ENCODE measurements around the gene HS3ST3B1.
A peak's percentile ranks its signal among the peaks of the same experiment; 100 is the strongest.

The HS3ST3B1 gene

DNA sequence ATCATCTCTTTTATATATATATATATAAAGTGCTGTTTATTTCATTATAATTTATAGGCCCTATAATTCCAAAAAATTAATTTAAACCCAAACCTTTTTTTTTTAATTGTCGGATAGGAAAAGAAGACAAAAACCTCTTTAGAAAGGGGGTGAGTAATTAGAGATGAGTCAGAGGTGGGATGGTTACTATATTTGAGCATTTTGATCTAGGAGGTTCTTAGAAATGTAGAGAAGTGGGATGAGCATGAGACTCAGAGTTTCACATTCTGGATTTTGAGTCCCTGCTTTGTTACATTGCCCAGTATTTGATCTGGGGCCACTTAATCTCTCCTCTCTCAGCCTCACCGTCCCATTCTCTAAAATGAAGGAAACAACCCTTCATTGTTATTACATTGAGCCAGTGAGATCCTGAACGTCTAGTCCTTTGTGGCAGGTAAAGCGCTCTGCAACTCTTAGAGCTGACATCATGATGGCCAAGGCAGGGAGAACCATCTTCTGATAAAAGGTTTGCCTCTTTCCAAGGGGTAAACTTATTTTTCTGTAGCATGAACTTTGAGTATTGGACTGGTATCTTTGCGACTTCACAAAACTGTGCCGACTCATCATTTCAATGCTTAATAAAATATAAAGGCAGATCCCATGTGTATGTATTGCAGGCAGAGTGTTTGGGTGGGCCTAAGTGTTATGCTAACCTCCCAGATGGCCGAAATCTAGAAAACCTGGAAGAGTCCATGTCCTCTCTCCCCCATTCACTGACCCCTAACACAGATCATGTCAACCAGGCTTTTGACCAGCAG is 21.3 kb downstream of the HS3ST3B1 start:
- no peak for DNase-seq

DNA sequence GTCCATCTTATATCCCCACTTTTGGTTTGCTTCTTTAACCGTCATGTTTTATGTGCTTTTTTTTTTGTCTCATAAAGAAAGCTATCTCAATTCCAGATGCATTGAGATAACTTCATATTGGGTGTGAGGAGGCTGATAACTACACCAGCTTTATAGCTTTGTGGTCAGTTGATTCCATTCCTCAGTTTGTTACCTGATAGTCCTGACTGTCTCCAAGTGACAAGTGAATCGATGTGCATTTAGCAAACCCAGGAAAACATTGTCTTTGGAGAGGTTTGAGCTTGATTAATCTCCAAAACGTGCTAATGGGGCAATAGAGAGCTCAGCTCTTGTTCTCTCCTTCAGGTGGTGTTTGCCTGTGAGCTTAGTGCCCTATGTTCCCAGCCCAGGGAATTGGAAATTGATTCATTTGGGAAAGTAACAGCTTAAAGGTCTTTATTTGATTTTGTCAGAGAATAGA is 22.7 kb downstream of the HS3ST3B1 start:
- no peak for DNase-seq

DNA sequence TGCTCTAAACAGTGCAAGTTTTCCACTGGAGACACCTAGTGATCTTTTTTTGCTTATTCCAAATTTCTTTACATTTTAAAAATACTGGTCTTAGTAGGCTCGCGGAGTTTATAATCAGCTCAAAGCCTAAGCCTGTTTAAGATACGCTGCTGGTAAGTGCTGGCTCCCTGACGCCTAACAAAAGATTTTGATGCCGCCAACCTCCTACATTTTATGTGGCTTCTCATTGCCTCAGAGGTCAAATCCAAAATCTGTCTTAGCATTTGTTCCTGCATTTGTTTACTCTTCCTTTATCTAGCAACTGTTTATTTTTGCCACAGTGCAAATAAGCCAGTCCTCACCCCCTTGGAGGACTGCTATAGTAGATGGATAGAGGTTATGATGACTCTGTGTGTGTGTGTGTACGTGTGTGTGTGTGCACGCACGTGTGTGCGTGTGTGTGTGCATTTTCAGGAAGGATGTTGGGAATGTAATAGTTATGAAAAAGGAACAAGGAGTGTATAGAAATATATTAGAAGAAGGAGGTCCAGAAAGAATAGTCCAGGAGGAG is 24.8 kb downstream of the HS3ST3B1 start:
- DNase-seq, result no peak

DNA sequence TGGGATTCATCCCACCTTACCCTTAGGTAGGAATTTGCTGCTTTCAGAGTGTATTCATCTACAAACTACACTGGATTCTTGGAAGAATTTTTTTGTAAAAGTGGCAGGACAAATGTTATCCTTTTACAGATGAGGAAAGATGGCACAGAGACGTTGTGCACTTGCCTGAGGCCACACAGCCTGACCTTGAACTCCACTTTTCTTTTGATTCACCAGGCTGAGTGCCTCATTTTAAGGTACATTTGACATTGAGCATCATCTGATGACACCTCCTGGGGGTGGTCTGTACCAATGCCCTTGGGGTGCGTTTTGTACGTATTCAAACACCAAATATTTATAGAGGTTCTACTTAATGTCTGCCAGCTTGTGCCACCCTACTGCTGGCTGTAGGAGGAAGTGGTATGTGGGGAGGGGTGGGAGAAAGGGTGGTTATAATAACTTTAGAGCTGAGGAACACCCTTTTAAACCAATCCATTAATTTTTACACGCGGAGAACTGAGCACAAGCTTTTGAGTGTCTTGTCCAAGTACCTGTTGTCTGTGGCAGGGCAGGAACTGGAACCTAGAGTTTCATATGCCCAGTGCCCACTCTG is 29.1 kb downstream of the HS3ST3B1 start:
- peak; percentile 21 for DNase-seq

DNA sequence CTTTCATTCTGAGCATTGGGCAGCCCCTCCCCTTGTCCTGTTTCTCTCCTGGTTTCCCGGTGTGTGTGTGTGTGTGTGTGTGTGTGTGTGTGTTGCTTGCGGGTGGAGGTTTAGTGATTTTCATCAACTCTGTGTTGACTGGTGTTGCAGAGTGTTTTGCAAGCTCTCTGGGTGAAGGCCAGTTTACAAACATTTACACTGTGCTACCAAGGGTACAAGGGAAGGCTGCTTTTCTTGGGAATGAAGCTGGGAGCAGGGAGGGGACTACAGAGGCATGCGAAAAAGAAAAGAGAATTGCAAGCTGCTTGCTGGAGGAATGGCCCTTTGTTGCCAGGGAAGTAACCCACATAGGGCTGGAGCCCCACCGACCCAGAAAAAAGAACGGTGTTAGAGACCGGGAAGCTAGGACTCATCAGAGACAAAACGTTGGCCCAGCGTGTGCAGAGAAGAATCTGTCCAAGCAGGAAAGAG is 29.6 kb downstream of the HS3ST3B1 start:
- DNase-seq, result no peak

DNA sequence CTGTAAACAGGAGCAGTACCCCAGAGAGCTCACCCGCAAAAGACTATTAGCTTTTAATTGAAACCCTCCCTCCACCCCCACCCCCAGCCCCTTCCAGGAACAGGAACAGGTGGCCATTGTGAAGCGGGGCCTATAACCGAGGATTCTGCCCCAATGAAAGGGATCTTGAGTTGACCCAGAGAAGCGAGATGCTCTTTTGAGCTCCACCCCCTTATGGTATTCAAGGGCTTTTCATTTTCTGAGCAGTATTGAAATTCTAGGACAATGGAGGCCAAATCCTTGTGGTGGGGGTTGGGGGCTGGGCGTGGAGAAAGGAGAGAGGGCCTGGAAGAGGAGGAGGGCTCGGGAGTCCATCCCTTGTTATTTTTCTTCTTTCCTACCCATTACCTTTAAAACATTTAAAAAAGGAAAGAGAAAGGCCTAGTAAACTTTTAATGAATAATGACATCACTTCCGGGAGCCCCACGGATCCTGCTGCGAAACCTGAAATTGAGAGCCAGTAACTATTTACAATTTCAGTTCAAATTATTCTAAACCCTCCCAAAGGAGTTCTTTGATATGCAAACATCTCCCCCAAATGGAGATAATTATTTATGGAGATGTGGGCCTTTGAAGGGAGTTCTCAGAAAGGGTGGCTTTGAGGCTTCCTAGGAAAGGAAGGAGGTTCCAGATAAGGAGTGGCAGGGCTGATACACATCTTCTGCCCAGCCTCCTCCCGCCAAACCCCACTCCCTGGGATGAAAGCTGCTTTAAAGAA is 30.5 kb downstream of the HS3ST3B1 start:
- DNase-seq, result peak; percentile 38

DNA sequence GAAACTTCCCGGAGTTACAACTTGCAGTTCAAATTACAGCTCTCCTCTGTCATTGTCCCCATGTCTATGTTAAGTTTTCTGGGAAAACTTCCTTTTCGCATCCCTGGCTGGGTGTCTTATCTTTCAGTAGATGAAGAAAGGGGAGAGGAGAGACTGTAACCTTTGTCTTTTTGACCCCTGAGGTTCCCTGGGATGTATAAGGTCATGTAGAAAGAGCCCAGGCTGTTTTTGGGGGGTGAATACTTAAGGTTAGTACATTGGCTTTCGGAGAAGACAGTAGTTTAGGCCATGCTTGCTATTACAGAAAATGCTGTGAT is 31.1 kb downstream of the HS3ST3B1 start:
- no peak for DNase-seq

DNA sequence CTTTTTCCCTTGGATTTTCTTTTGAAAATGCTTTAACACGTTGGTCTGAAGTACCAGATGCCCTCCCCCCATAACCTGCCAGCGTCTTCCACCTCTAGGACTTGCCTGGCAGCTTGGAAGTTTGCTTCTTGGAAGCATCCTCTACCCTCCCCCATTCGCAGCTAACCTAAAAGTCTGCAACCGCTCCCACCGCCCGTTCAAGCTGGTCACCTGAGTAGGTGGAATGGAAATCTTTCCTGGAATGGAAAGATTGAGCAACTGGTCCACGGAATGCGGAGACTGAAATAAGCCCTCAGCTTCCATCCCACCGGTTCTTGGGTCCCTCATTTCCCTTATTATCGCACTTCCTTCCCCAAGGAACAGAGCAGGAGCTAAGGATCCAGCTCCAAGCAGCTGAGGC is 31.4 kb downstream of the HS3ST3B1 start:
- DNase-seq, result no peak

DNA sequence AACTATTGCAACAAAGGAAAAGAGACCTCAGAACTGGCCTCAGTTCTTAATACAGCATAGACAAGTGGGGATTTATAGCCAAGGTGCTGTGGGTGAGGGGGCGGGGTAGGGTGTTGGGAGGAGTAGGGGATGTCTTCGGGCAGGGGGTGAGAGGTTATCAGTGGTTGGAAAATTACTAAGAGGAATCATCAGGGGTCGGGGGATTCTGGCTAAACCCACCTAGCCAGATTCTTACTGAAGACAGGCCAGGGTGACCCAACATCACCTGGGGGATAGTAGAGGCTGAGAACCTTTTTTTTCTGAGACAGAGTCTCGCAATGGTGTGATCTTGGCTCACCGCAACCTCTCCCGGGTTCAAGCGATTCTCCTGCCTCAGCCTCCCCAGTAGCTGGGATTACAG is 32.6 kb downstream of the HS3ST3B1 start:
- no peak for DNase-seq

DNA sequence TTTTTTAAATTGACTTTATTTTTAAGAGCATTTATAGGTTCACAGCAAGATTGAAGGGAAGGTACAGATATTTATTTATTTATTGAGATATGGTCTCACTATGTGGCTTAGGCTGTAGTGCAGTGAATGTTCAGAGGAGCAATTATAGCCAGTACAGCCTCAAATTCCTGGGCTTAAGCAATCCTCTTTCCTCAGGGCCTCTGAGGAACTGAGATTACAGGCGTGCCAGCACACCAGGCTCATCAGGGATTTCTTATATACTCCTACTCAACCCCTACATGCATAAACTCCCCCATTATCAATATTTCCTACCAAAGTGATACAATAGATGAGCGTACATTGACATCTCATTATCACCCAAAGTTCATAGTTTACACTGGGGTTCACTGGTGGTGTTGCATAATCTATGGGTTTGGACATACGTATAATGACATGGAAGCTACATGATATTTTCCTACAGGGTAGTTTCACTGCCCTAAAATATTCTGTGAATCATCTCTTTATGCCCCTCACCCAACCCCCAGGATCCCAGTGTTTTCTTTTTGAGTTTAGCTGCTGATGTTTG is 33.5 kb downstream of the HS3ST3B1 start:
- no peak for DNase-seq

DNA sequence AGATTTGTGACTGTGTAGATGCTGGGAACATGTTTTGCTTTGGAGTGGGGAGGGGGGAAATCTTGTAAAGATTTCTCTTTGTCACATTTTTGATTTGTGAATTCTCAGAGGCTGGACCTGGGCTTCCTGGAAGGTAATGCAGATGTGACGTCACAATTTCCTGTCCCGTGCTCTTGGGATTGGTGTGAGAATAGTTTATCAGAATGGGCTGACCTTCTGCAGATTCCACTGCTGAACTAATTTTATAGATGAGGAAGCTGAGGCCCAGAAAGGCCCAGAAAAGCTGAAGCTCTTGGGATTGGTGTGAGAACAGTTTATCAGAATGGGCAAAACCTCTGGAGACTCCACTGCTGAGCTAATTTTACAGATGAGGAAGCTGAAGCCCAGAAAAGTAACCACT is 34.0 kb downstream of the HS3ST3B1 start:
- DNase-seq, result peak; percentile 39

DNA sequence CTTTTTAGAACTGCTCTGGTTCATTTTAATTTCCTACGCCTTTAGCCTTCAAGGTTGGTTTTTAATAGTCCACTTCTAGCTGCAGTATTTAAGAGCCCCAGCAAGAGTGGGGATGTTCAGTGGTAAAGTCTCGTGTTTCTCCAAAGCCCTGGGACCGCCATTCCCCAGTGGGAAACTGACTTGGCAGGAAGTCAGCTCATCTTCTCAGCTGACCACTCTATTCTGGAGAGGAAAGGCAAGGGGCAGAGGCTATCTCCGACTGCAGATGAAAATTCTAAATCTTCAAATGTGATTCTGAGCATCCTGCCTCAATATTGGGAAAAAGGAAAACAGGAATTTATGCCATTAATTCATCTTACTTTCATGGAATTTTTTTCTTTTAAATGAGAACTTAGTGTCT is 35.5 kb downstream of the HS3ST3B1 start:
- DNase-seq, result no peak

DNA sequence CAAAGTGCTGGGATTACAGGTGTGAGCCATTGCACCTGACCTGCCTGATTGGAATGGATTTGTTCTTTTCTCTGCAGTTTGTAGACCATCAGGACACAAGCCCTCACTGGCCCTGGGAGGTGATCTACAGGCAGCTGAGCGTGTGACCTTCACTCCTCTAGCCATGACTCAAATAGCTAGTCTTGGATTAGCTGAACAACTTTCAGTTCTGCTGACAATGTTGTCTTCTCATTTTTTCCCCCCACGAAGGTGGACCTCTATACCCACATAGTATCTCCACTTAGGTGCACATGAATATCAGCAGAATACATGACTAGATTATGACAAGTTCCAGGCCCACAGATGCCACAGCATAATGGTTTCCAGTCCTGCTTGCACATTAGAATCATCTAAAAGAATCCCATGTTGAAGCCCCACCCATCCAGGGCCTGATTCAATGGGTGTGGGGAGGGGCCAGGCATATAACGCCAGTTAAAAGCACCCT is 36.8 kb downstream of the HS3ST3B1 start:
- no peak for DNase-seq

DNA sequence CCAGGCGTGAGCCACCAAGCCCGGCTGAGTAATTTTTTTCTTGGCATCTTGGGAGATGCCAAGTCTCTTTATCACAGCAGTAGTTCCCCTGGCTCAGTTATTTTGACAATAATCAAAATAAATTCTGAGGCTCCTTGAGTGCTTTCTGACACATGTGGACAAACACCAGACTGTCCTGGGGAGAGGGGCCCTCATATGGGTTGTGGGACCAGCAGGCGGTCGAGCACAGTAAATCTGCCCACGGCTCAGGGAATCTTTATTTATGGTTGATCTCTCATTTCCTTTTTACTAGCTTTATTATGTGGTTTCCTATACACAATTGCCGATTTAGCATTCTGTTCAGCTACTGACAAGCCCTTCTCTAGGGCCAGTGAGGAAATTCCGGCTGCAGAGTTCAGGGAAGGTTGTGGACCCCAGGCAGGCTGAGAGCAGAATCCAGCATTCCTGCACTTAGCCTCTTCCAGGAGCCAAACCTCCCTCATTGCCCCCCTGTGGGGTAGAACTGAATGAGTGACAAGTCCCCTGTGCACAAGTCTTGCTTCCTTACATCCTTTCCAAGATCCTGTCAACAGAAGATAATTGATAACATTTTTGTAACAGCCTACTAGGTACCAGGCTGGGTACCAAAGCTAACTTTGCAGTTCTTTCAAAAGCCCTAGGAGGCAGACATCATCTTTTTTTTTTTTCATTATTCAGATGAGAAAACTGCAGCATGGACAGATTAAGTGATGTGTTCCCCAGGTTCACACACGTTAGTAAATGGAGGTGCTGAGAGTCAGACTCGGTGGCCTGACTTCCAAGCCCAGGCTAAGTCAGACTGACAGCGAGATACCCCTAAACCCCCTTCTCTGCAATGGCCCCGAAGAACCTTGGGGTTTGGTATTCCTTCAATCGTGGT is 40.2 kb downstream of the HS3ST3B1 start:
- no peak for DNase-seq

DNA sequence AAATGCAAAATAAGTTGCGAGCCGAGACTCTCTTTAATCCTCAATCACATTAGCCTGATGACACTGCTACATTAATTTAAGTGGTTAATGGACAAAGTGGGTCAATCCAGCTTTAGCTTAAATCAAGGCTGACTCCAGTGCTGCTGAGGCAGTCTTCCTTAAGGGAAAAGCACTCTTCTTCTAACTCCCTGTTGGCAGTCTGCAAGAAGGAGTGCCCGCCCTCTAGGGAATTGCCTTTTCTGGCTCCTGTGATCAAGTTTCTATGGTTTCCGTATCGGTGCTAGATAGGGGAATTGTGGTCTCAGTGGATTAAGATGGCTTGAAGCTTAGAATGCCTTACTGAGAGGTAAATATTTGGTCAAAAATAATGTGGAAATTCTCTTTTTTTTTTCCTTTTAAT is 41.0 kb downstream of the HS3ST3B1 start:
- no peak for DNase-seq

DNA sequence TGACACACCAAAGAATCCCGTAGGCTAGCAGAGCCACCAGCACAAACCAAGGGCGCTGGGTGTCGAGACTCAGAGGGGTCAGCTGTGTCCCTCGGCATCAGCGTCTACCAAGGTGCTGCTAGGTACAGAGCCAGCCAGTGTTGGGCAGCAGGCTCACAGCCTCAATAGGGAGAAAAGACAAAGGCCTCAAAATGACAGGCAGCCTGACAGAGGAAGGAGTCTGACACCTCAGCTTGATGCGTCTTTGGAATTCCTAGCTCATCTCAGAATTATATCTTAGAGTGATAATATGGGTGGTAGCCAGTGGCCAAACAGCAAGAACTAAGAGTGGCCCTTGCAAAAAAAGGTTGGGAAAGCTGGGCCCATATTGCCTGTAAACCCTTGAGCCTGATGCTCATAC is 45.9 kb downstream of the HS3ST3B1 start:
- no peak for DNase-seq

DNA sequence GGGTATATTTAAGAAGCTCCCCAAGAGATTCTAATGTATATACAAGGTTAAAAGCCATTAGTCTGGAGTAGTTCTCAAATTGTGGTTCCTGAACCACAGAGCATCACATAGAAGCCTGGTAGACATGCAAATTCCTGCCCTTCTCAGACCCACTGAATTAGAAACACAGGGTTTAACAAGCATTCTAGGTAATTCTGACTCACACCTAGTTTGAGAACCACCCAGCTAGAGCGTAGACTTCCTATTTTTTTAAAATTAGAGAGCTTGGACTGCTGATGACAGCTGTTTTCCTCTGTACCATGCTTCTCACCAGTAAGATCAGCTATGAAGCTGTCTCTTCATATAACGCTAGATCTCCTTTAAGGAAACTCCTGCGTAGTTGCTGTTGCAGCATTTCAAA is 50.6 kb downstream of the HS3ST3B1 start:
- no peak for DNase-seq

DNA sequence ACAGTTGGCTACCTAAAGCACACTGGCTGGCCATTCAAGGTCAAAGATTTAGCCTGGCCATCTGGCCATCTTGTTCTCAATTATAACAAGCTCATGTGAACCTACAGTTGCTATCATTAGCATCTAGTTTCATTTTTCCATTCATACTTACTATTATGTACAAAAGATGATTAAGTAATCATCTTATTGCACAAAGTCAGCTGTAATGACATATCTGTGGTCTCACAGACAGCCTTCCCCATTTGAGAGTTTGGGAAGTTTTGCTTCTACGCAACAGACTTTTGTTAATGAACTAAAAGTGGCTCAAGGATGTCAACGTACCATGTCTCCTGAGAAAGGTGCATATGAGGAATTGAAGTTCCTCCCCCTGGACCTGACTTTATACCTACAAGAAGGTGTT is 51.3 kb downstream of the HS3ST3B1 start:
- peak; percentile 59 for DNase-seq

DNA sequence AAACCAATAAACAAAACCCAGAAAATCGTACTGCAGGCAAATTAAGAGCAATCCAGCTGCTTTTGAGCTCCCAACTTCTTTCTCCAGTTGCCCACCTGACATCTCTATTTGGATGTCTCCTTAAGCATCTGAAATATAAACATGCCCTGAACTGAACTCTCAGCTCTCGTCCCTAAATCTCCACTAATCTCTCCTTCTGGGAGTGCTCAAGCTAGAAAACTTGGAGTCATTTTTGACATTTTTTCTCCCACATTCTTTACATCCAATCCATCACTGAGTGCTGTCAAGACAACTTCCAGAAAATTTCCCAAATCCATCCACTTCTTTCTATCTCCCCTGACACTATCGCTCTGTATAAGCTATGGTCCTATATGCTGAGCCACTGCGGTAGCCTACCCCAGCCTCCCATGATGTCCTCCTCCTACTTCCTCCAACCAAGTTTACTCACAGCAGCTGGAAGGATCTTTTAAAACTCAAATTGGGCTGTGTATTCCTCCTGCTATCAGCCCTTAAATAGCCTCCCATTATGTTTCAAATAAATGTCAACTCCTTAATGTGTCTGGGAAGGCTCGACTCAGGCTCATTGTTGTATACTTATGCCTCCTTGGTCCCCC is 53.1 kb downstream of the HS3ST3B1 start:
- no peak for DNase-seq

DNA sequence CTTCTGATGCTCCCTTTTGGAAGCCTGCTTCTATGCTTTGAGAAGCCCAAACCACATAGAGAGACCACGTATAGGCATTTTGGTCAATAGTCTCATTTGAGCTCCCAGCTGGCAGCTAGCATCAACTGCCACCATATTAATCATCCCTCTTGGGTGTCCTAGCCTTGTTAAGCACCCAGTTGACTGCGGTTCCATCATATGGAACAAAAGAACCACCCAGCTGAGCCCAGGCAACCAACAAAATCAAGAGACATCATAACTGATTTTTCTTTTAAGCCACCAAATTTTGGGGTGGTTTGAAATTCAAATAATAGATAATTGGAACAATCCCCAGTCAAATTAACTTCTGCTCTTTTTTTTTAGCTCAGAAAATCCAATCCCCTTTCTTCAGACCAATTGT is 53.9 kb downstream of the HS3ST3B1 start:
- no peak for DNase-seq

DNA sequence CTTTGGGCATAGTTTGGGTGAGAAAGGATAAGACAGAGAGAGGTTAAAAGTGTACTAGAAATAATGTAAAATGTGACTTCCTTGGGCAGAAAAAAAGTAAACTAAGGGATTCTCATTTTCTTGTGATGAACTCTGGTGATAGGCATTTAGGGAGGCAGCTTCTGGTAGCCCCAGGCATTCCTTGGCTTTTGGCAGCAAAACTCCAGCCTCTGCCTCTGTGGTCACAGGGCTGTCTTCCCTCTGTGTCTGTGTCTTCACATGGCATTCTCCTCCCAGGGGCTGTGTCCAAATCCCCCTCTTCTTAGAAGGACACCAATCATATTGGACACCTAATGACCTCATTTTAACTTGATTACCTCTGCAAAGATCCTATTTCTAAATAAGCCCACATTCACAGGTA is 54.7 kb downstream of the HS3ST3B1 start:
- DNase-seq, result no peak

Measured in hematopoietic multipotent progenitor cell treated with erythropoietin and hydrocortisone succinate and interleukin-3 and kit ligand, for 4 days (in vitro differentiated cells).